Panc1 (cell line): ENCODE measurements around the gene MAP1LC3C. TPM values are rescaled to one million over a fixed set of nuclear protein-coding genes. Genes with fewer than 3 reads are reported as not detected.

Source experiments
- ATAC-seq: fragments of 200-7000 bp; cut with Tn5 transposase; 2 replicates; pipeline ENCODE4 v1.9.1; 2020; ENCODE audit warnings: mild to moderate bottlenecking, moderate library complexity
- BruUV-seq: library from RNA; stranded (reverse); fragments of 400-500 nt; replicated peaks from 2 replicates; lab custom pipeline; 2021; lab: Mats Ljungman, UMichigan
- CTCF ChIA-PET: fragments of 300-600 bp; sonication (Branson Sonifier 250); formaldehyde crosslinking; loops from one replicate; lab custom pipeline; 2022; ENCODE audit warnings: antibody characterized with exemption; lab: Charles Lee
- POLR2A ChIA-PET: fragments of 300-600 bp; sonication (Branson Sonifier 250); formaldehyde crosslinking; loops from one replicate; lab custom pipeline; 2022; ENCODE audit warnings: antibody characterized with exemption; lab: Charles Lee
- DNase-seq: peaks from one replicate; pipeline ENCODE4 v3.0.0-alpha.2; 2010; ENCODE audit warnings: low read depth, low spot score
- H3K27ac ChIP-seq: 2 replicates; pipeline ENCODE4 v1.5.1; 2011; ENCODE audit warnings: mild to moderate bottlenecking, low read length, inconsistent platforms
- H3K27me3 ChIP-seq: fragments of 200-500 bp; sonication (Bioruptor generic); 2 replicates; pipeline ENCODE4 v1.6.0; 2014; ENCODE audit warnings: low read length, inconsistent platforms; ENCODE audit not compliant: control insufficient read depth, insufficient read depth
- H3K36me3 ChIP-seq: fragments of 200-500 bp; sonication (Bioruptor generic); 2 replicates; pipeline ENCODE4 v1.5.1; 2014; ENCODE audit warnings: inconsistent platforms, mild to moderate bottlenecking, low read length, moderate library complexity; ENCODE audit not compliant: control insufficient read depth, insufficient read depth
- H3K4me1 ChIP-seq: 2 replicates; pipeline ENCODE4 v1.5.1; 2011; ENCODE audit warnings: inconsistent platforms, mild to moderate bottlenecking, low read length, moderate library complexity; ENCODE audit not compliant: control insufficient read depth, insufficient read depth
- H3K4me3 ChIP-seq, 2 experiments: 2 replicates each; pipeline ENCODE4 v1.5.1; 2011 to 2012; ENCODE audit warnings: low read depth in 2 of 2, low read length in 2 of 2, mild to moderate bottlenecking in 2 of 2, inconsistent platforms in 1 of 2, moderate library complexity in 1 of 2
- H3K9me3 ChIP-seq: fragments of 200-500 bp; sonication (Bioruptor generic); 2 replicates; pipeline ENCODE4 v1.5.1; 2014; ENCODE audit warnings: low read depth, mild to moderate bottlenecking, inconsistent platforms, low read length, moderate library complexity; ENCODE audit not compliant: control insufficient read depth, insufficient read depth
- POLR2AphosphoS5 ChIP-seq: IDR thresholded peaks from 2 replicates; pipeline ENCODE4 v1.6.1; 2012; ENCODE audit warnings: mild to moderate bottlenecking, low read depth, low read length, moderate library complexity
- SIN3A ChIP-seq: IDR thresholded peaks from 2 replicates; pipeline ENCODE4 v1.6.1; 2012; ENCODE audit warnings: low read depth, mild to moderate bottlenecking, low read length, moderate library complexity, borderline replicate concordance; ENCODE audit not compliant: insufficient read depth
- TCF7L2 ChIP-seq: IDR thresholded peaks from 2 replicates; pipeline ENCODE4 v1.6.1; 2011; ENCODE audit warnings: mild to moderate bottlenecking, low read depth, low read length, inconsistent platforms
- in situ Hi-C: cut with HindIII; loops from 2 replicates; pipeline ENCODE4 v1.10.0; 2016; ENCODE audit warnings: low sequenced_read_pairs, low pct_unique_long_range_greater_than_20kb
- intact Hi-C: fragments of 100-400 bp; cut with micrococcal nuclease; formaldehyde crosslinking; loops from one replicate; pipeline ENCODE4 v1.10.0; 2022; ENCODE audit not compliant: unreplicated experiment
- total RNA-seq: library from RNA; stranded (reverse); gene quantifications from one replicate; pipeline ENCODE4 v1.2.1, GENCODE V29; 2021; ENCODE audit not compliant: unreplicated experiment
- TF ChIP-seq, protein P1 (sequence below), 2 experiments: IDR thresholded peaks; 2 replicates each; pipeline ENCODE4 v1.6.1; 2011 to 2012; ENCODE audit warnings: low read depth in 2 of 2, control low read depth in 1 of 2, low read length in 1 of 2, mild to moderate bottlenecking in 1 of 2, moderate library complexity in 1 of 2; ENCODE audit not compliant: insufficient read depth in 1 of 2
- TF ChIP-seq, protein P2 (sequence below): fragments of 450-650 bp; IDR thresholded peaks from 2 replicates; pipeline ENCODE4 v1.5.1; 2017; ENCODE audit warnings: mild to moderate bottlenecking

The MAP1LC3C gene
- total RNA-seq, 1 experiment from 2014 or later = 0.21 TPM

- ATAC-seq (no peak), DNase-seq (no peak)
- H3K4me1 ChIP-seq = peaks cover 6% of the 10 kb centered on the region; the same call in 1 of the 2 replicates
- CTCF ChIA-PET = no interaction called here
- POLR2A ChIA-PET = no interaction called here
- H3K27me3 ChIP-seq = no peaks in the 10 kb centered on the region
- H3K4me3 ChIP-seq = no peak overlapping the region
- H3K27ac ChIP-seq = no peak overlapping the region
- intact Hi-C loops = no loop called here
- TF ChIP-seq, protein P1, sequence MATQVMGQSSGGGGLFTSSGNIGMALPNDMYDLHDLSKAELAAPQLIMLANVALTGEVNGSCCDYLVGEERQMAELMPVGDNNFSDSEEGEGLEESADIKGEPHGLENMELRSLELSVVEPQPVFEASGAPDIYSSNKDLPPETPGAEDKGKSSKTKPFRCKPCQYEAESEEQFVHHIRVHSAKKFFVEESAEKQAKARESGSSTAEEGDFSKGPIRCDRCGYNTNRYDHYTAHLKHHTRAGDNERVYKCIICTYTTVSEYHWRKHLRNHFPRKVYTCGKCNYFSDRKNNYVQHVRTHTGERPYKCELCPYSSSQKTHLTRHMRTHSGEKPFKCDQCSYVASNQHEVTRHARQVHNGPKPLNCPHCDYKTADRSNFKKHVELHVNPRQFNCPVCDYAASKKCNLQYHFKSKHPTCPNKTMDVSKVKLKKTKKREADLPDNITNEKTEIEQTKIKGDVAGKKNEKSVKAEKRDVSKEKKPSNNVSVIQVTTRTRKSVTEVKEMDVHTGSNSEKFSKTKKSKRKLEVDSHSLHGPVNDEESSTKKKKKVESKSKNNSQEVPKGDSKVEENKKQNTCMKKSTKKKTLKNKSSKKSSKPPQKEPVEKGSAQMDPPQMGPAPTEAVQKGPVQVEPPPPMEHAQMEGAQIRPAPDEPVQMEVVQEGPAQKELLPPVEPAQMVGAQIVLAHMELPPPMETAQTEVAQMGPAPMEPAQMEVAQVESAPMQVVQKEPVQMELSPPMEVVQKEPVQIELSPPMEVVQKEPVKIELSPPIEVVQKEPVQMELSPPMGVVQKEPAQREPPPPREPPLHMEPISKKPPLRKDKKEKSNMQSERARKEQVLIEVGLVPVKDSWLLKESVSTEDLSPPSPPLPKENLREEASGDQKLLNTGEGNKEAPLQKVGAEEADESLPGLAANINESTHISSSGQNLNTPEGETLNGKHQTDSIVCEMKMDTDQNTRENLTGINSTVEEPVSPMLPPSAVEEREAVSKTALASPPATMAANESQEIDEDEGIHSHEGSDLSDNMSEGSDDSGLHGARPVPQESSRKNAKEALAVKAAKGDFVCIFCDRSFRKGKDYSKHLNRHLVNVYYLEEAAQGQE (IDR thresholded peaks at IDR 0.05; ENCODE audit: insufficient read depth in 1 of 2, low read depth in 2 of 2, low read length in 1 of 2) = no peak
- TF ChIP-seq, protein P2, sequence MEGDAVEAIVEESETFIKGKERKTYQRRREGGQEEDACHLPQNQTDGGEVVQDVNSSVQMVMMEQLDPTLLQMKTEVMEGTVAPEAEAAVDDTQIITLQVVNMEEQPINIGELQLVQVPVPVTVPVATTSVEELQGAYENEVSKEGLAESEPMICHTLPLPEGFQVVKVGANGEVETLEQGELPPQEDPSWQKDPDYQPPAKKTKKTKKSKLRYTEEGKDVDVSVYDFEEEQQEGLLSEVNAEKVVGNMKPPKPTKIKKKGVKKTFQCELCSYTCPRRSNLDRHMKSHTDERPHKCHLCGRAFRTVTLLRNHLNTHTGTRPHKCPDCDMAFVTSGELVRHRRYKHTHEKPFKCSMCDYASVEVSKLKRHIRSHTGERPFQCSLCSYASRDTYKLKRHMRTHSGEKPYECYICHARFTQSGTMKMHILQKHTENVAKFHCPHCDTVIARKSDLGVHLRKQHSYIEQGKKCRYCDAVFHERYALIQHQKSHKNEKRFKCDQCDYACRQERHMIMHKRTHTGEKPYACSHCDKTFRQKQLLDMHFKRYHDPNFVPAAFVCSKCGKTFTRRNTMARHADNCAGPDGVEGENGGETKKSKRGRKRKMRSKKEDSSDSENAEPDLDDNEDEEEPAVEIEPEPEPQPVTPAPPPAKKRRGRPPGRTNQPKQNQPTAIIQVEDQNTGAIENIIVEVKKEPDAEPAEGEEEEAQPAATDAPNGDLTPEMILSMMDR = no peak
- TF ChIP-seq TCF7L2 (no peak), POLR2AphosphoS5 (no peak), SIN3A (no peak)
- in situ Hi-C loops = no loop called here
- no peaks in the 10 kb centered on the region for H3K9me3 ChIP-seq
- no peaks in the 10 kb centered on the region for H3K36me3 ChIP-seq
- BruUV-seq = no TSS peak
These were observed 3.6 kb upstream of the MAP1LC3C start for GRCh38 chr1:242002510-242002909.

GRCh38 chr1:242002072-242002471 is 3.2 kb upstream of the MAP1LC3C start:
- TF ChIP-seq POLR2AphosphoS5 = no peak
- TF ChIP-seq, protein P1 (IDR thresholded peaks at IDR 0.05; ENCODE audit: insufficient read depth in 1 of 2, low read depth in 2 of 2, low read length in 1 of 2) = no peak
- TF ChIP-seq SIN3A = no peak
- TF ChIP-seq, protein P2 = no peak
- TF ChIP-seq TCF7L2 = no peak
- no peak for ATAC-seq
- in situ Hi-C loops (no loop called here), intact Hi-C loops (no loop called here)
- Histone ChIP-seq H3K4me3 (no peak overlapping the region), H3K9me3 (no peaks in the 10 kb centered on the region), H3K27me3 (no peaks in the 10 kb centered on the region), H3K36me3 (no peaks in the 10 kb centered on the region), H3K4me1 (peaks cover 6% of the 10 kb centered on the region; the same call in 1 of the 2 replicates), H3K27ac (no peak overlapping the region)
- ChIA-PET POLR2A (no interaction called here), CTCF (no interaction called here)
- DNase-seq = no peak
- BruUV-seq = no TSS peak
